ENCODE results near the gene INPP5D. TPM values are rescaled to one million over a fixed set of nuclear protein-coding genes. Genes with fewer than 3 reads are reported as not detected.

The INPP5D gene
- total RNA-seq, 1 donor from 2014 or later: 14.7 TPM

DNA sequence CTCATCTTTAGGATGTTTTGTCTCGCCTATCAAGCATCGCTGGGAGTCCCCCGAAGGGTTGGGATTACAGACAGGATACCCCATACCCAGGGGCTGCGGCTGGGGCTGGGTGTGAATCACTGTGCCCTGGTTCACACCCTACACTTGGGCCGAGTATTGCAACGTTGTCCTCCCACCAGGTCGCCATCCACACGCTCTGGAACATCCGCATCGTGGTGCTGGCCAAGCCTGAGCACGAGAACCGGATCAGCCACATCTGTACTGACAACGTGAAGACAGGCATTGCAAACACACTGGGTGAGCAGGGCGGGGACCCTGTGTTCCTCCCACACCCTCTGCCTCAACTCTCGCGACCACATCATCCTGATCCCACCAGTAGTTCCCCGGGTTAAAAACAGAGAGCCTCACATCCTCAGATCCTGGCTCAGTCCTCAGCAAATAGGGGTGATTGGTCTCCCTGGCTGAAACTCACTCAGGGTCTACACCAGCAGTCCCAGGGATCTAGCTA is 104.0 kb downstream of the INPP5D start:
- Mint-ChIP-seq H3K27me3 (ENCODE audit: low read depth, unreplicated experiment) (peaks cover 17% of the 10 kb centered on the region), H3K27ac (ENCODE audit: unreplicated experiment) (no peak overlapping the region), H3K4me1 (ENCODE audit: low read depth, unreplicated experiment) (no peaks in the 10 kb centered on the region), H3K4me3 (ENCODE audit: unreplicated experiment) (no peak overlapping the region), H3K9me3 (ENCODE audit: unreplicated experiment) (no peaks in the 10 kb centered on the region), H3K36me3 (ENCODE audit: low read depth, unreplicated experiment) (peaks cover 2% of the 10 kb centered on the region)
- Histone ChIP-seq H4K20me1 (ENCODE audit: insufficient read depth, low read length) (no peaks in the 10 kb centered on the region), H3K79me2 (ENCODE audit: insufficient read depth, low read length) (no peaks in the 10 kb centered on the region), H3K4me1 (ENCODE audit: insufficient read depth, low read length) (peaks cover 8% of the 10 kb centered on the region), H2AFZ (ENCODE audit: low read depth, low read length) (peak overlapping the region; percentile 2), H3K9ac (ENCODE audit: low read length) (no peak overlapping the region), H3K4me3 (ENCODE audit: insufficient read depth, low read depth, low read length) (no peak overlapping the region), H3K27me3 (ENCODE audit: insufficient read depth, low read length) (peaks cover 8% of the 10 kb centered on the region), H3K36me3 (ENCODE audit: insufficient read depth, low read length) (no peaks in the 10 kb centered on the region), H3K4me2 (ENCODE audit: low read length) (peak overlapping the region; percentile 60), H3K27ac (ENCODE audit: low read depth, low read length) (no peak overlapping the region), H3K9me3 (ENCODE audit: insufficient read depth, low read depth, low read length) (no peaks in the 10 kb centered on the region)
- TF ChIP-seq, protein P1, sequence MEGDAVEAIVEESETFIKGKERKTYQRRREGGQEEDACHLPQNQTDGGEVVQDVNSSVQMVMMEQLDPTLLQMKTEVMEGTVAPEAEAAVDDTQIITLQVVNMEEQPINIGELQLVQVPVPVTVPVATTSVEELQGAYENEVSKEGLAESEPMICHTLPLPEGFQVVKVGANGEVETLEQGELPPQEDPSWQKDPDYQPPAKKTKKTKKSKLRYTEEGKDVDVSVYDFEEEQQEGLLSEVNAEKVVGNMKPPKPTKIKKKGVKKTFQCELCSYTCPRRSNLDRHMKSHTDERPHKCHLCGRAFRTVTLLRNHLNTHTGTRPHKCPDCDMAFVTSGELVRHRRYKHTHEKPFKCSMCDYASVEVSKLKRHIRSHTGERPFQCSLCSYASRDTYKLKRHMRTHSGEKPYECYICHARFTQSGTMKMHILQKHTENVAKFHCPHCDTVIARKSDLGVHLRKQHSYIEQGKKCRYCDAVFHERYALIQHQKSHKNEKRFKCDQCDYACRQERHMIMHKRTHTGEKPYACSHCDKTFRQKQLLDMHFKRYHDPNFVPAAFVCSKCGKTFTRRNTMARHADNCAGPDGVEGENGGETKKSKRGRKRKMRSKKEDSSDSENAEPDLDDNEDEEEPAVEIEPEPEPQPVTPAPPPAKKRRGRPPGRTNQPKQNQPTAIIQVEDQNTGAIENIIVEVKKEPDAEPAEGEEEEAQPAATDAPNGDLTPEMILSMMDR (IDR thresholded peaks at IDR 0.05; ENCODE audit: insufficient read depth, low read depth, low read length): no peak
- no peak for TF ChIP-seq EZH2 (IDR thresholded peaks at IDR 0.05; ENCODE audit: insufficient read depth, low read length)
- DNase-seq (ENCODE audit: low read depth): no peak
- FAIRE-seq: no peak

DNA sequence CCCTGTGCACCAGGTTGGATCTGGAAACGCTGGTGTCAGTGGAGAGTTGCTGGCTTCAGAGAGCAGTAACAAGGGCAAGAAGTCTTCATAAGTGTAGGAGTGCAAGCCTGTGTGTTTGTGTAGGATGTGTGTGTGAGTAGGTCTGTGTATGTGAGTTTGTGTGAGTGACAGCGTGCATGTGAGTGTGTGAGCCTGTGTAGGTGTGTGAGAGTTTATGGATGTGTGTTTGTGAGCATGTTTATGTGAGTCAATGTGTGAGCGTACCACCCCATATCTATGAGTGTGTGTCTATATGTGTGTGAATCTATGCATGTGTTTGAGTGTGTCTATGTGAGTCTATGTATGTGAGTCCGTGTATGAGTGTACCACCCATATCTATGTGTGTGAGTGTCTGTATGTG is 104.8 kb downstream of the INPP5D start:
- H2AFZ ChIP-seq (ENCODE audit: low read depth, low read length): no peak overlapping the region
- H3K79me2 ChIP-seq (ENCODE audit: insufficient read depth, low read length): no peaks in the 10 kb centered on the region
- Mint-ChIP-seq H3K9me3 (ENCODE audit: unreplicated experiment) (no peaks in the 10 kb centered on the region), H3K27me3 (ENCODE audit: low read depth, unreplicated experiment) (peaks cover 20% of the 10 kb centered on the region), H3K4me1 (ENCODE audit: low read depth, unreplicated experiment) (no peaks in the 10 kb centered on the region), H3K27ac (ENCODE audit: unreplicated experiment) (no peak overlapping the region), H3K36me3 (ENCODE audit: low read depth, unreplicated experiment) (peaks cover 2% of the 10 kb centered on the region), H3K4me3 (ENCODE audit: unreplicated experiment) (no peak overlapping the region)
- no peak overlapping the region for H3K27ac ChIP-seq (ENCODE audit: low read depth, low read length)
- H3K9ac ChIP-seq (ENCODE audit: low read length): no peak overlapping the region
- H3K4me1 ChIP-seq (ENCODE audit: insufficient read depth, low read length): peaks cover 8% of the 10 kb centered on the region
- H3K4me2 ChIP-seq (ENCODE audit: low read length): no peak overlapping the region
- TF ChIP-seq, protein P1 (IDR thresholded peaks at IDR 0.05; ENCODE audit: insufficient read depth, low read depth, low read length): no peak
- TF ChIP-seq EZH2 (IDR thresholded peaks at IDR 0.05; ENCODE audit: insufficient read depth, low read length): no peak
- no peaks in the 10 kb centered on the region for H3K36me3 ChIP-seq (ENCODE audit: insufficient read depth, low read length)
- DNase-seq (ENCODE audit: low read depth) (no peak), FAIRE-seq (no peak)
- H3K4me3 ChIP-seq (ENCODE audit: insufficient read depth, low read depth, low read length): no peak overlapping the region
- peaks cover 8% of the 10 kb centered on the region for H3K27me3 ChIP-seq (ENCODE audit: insufficient read depth, low read length)
- H3K9me3 ChIP-seq (ENCODE audit: insufficient read depth, low read depth, low read length): no peaks in the 10 kb centered on the region
- H4K20me1 ChIP-seq (ENCODE audit: insufficient read depth, low read length): no peaks in the 10 kb centered on the region

GRCh38 chr2:233165543-233165894 is 105.4 kb downstream of the INPP5D start:
- H3K4me1 Mint-ChIP-seq (ENCODE audit: low read depth, unreplicated experiment): no peaks in the 10 kb centered on the region
- H3K36me3 ChIP-seq (ENCODE audit: insufficient read depth, low read length): no peaks in the 10 kb centered on the region
- H3K27ac ChIP-seq (ENCODE audit: low read depth, low read length): no peak overlapping the region
- FAIRE-seq (no peak), DNase-seq (ENCODE audit: low read depth) (no peak)
- H3K9me3 Mint-ChIP-seq (ENCODE audit: unreplicated experiment): no peaks in the 10 kb centered on the region
- no peak for TF ChIP-seq EZH2 (IDR thresholded peaks at IDR 0.05; ENCODE audit: insufficient read depth, low read length)
- TF ChIP-seq, protein P1 (IDR thresholded peaks at IDR 0.05; ENCODE audit: insufficient read depth, low read depth, low read length): no peak
- peaks cover 22% of the 10 kb centered on the region for H3K27me3 Mint-ChIP-seq (ENCODE audit: low read depth, unreplicated experiment)
- no peaks in the 10 kb centered on the region for H3K9me3 ChIP-seq (ENCODE audit: insufficient read depth, low read depth, low read length)
- H2AFZ ChIP-seq (ENCODE audit: low read depth, low read length): no peak overlapping the region
- H3K27me3 ChIP-seq (ENCODE audit: insufficient read depth, low read length): peaks cover 8% of the 10 kb centered on the region
- peaks cover 2% of the 10 kb centered on the region for H3K36me3 Mint-ChIP-seq (ENCODE audit: low read depth, unreplicated experiment)
- no peak overlapping the region for H3K4me3 Mint-ChIP-seq (ENCODE audit: unreplicated experiment)
- H3K4me2 ChIP-seq (ENCODE audit: low read length): peak overlapping the region; percentile 31
- H4K20me1 ChIP-seq (ENCODE audit: insufficient read depth, low read length): no peaks in the 10 kb centered on the region
- peaks cover 8% of the 10 kb centered on the region for H3K4me1 ChIP-seq (ENCODE audit: insufficient read depth, low read length)
- no peaks in the 10 kb centered on the region for H3K79me2 ChIP-seq (ENCODE audit: insufficient read depth, low read length)
- H3K27ac Mint-ChIP-seq (ENCODE audit: unreplicated experiment): no peak overlapping the region
- no peak overlapping the region for H3K4me3 ChIP-seq (ENCODE audit: insufficient read depth, low read depth, low read length)
- no peak overlapping the region for H3K9ac ChIP-seq (ENCODE audit: low read length)
